SK-N-SH (cell line): ENCODE results near the gene KCNAB1. TPM values are rescaled to one million over a fixed set of nuclear protein-coding genes. Genes with fewer than 3 reads are reported as not detected.

Experiments
- CTCF ChIA-PET: fragments of 300-600, 350-600 bp; formaldehyde crosslinking; extraction: SDS; loops from one replicate; lab custom pipeline; 2021; lab: Yijun Ruan, JAX
- POLR2A ChIA-PET: fragments of 350-600 bp; sonication (Branson Sonifier 250); formaldehyde crosslinking; extraction: SDS; loops from one replicate; lab custom pipeline; 2020; ENCODE audit warnings: antibody characterized with exemption, inconsistent platforms; lab: Yijun Ruan, JAX
- DNase-seq: peaks from one replicate; pipeline ENCODE4 v3.0.0; 2012
- H2AFZ ChIP-seq: fragments of 200-600 bp; sonication (generic); 2 replicates; pipeline ENCODE4 v1.8.1; 2016; ENCODE audit warnings: antibody characterized with exemption, mild to moderate bottlenecking, low read depth
- H3F3A ChIP-seq: fragments of 200-600 bp; sonication (generic); replicated peaks from 2 replicates; pipeline ENCODE3; 2016; ENCODE audit warnings: antibody characterized with exemption, mild to moderate bottlenecking; ENCODE audit not compliant: insufficient read depth
- H3K27ac ChIP-seq, 2 experiments: fragments of 200-500 bp in 1 of 2; fragments of 200-600 bp in 1 of 2; sonication (Bioruptor generic) in 1 of 2; sonication (generic), shearing (Covaris generic) in 1 of 2; 2 replicates each; pipeline versions ENCODE4 v1.5.1 to v1.6.1; 2014 to 2016; ENCODE audit warnings: low read depth in 2 of 2, inconsistent platforms in 1 of 2, low read length in 1 of 2, mild to moderate bottlenecking in 1 of 2, mixed read lengths in 1 of 2
- H3K27me3 ChIP-seq: fragments of 200-600 bp; sonication (generic), shearing (Covaris generic); 2 replicates; pipeline ENCODE4 v1.6.1; 2016; ENCODE audit warnings: mixed run types; ENCODE audit not compliant: insufficient read depth
- H3K36me3 ChIP-seq, 2 experiments: fragments of 200-500 bp in 1 of 2; fragments of 200-600 bp in 1 of 2; sonication (Bioruptor generic) in 1 of 2; sonication (generic) in 1 of 2; replicated peaks in 1 of 2; 2 replicates each; pipeline versions ENCODE3 to v1.5.1; 2014 to 2016; ENCODE audit warnings: low read length in 1 of 2, mild to moderate bottlenecking in 1 of 2; ENCODE audit not compliant: insufficient read depth in 2 of 2, control insufficient read depth in 1 of 2
- H3K4me1 ChIP-seq, 2 experiments: fragments of 200-500 bp in 1 of 2; fragments of 200-600 bp in 1 of 2; sonication (Bioruptor generic) in 1 of 2; sonication (generic), shearing (Covaris generic) in 1 of 2; 2 replicates each; pipeline versions ENCODE4 v1.5.1 to v1.6.1; 2014 to 2016; ENCODE audit warnings: low read depth in 1 of 2, low read length in 1 of 2, mixed run types in 1 of 2; ENCODE audit not compliant: insufficient read depth in 2 of 2, control insufficient read depth in 1 of 2
- H3K4me2 ChIP-seq: fragments of 200-600 bp; sonication (generic), shearing (Covaris generic); 2 replicates; pipeline ENCODE4 v1.6.1; 2017; ENCODE audit warnings: mixed run types
- H3K4me3 ChIP-seq, 2 experiments: fragments of 200-500 bp in 1 of 2; fragments of 200-600 bp in 1 of 2; sonication (Bioruptor generic) in 1 of 2; sonication (generic), shearing (Covaris generic) in 1 of 2; 2 replicates each; pipeline versions ENCODE4 v1.5.1 to v1.8.1; 2014 to 2016; ENCODE audit warnings: low read depth in 2 of 2, inconsistent platforms in 1 of 2, low read length in 1 of 2, mild to moderate bottlenecking in 1 of 2, mixed read lengths in 1 of 2, moderate library complexity in 1 of 2
- H3K79me2 ChIP-seq: fragments of 200-600 bp; sonication (generic); 2 replicates; pipeline ENCODE4 v1.8.1; 2017; ENCODE audit warnings: mild to moderate bottlenecking; ENCODE audit not compliant: insufficient read depth
- H3K9ac ChIP-seq: fragments of 200-600 bp; sonication (generic); 2 replicates; pipeline ENCODE4 v1.6.1; 2017; ENCODE audit warnings: mixed run types
- H3K9me2 ChIP-seq: fragments of 200-600 bp; sonication (generic); 2 replicates; pipeline ENCODE4 v1.6.1; 2017; ENCODE audit warnings: mixed run types
- H3K9me3 ChIP-seq: fragments of 200-600 bp; sonication (generic); 2 replicates; pipeline ENCODE4 v1.6.1; 2017; ENCODE audit warnings: mixed run types, mild to moderate bottlenecking, moderate library complexity
- H4K20me1 ChIP-seq: fragments of 200-600 bp; sonication (generic); 2 replicates; pipeline ENCODE4 v1.6.1; 2017; ENCODE audit warnings: mild to moderate bottlenecking, mixed run types; ENCODE audit not compliant: insufficient read depth
- CHD2 ChIP-seq: fragments of 150-350 bp; IDR thresholded peaks from 2 replicates; pipeline ENCODE4 v1.6.1; 2018; ENCODE audit warnings: low read length; ENCODE audit not compliant: partially characterized antibody
- IRF3 ChIP-seq: fragments of 150-350 bp; IDR thresholded peaks from 2 replicates; pipeline ENCODE4 v1.6.1; 2016; ENCODE audit warnings: mild to moderate bottlenecking, low read depth, low read length
- MXI1 ChIP-seq: IDR thresholded peaks from 2 replicates; pipeline ENCODE4 v1.6.1; 2012; ENCODE audit warnings: mild to moderate bottlenecking, low read depth, low read length, improper control_type of control experiment
- RAD21 ChIP-seq: IDR thresholded peaks from 2 replicates; pipeline ENCODE4 v1.6.1; 2012; ENCODE audit warnings: mild to moderate bottlenecking, low read length
- RFX5 ChIP-seq: IDR thresholded peaks from 2 replicates; pipeline ENCODE4 v1.6.1; 2012; ENCODE audit warnings: mild to moderate bottlenecking, improper control_type of control experiment, low read length
- SMC3 ChIP-seq: IDR thresholded peaks from 2 replicates; pipeline ENCODE4 v1.6.1; 2012; ENCODE audit warnings: low read depth, low read length, improper control_type of control experiment
- TEAD4 ChIP-seq: IDR thresholded peaks from 2 replicates; pipeline ENCODE4 v1.4.0; 2012; ENCODE audit warnings: mild to moderate bottlenecking, borderline replicate concordance; ENCODE audit not compliant: insufficient read depth
- YY1 ChIP-seq: IDR thresholded peaks from 2 replicates; pipeline ENCODE4 v1.4.0; 2012; ENCODE audit warnings: low read depth, mild to moderate bottlenecking
- WGBS: methylation state at CpG from one replicate; pipeline ENCODE4 v1.1.6; 2017; ENCODE audit warnings: low lambda C conversion rate; 5-methylcytosine and 5-hydroxymethylcytosine counted together
- polyA plus RNA-seq, 3 experiments: library from polyadenylated mRNA; depleted of rRNA; stranded (reverse); fragments of >200 nt; gene quantifications; 2 replicates each; pipeline ENCODE4 v1.2.3, GENCODE V29; 2012
- TF ChIP-seq, protein P1 (sequence below): fragments of 200-600 bp; sonication (generic); IDR thresholded peaks from 2 replicates; pipeline ENCODE4 v1.6.1; 2017; ENCODE audit warnings: antibody characterized with exemption, mild to moderate bottlenecking, moderate library complexity

KCNAB1 gene
- polyA plus RNA-seq, 1 of the 3 experiments (the other 2 are of a cell fraction), result 82.1 TPM

DNA sequence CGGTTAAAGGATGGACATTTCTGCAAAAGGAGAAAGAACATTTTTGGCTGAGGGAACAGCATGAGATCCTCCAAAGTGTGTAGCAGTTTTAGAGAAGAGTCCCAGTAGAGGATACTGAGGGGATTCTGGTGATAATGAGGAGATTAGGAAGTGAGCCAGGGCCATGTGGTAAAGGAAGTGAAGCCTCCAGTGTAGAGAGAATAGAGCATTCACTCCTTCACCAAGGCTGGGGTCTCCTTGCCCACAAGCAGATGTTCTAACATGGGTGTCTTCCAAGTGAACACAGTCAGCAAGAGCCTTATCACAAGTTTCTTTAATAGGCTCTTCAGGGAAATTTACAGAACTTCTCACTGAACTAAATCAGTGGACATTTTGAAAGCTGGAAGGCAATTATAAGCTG is 260.9 kb downstream of the KCNAB1 start:
- Histone ChIP-seq H3K9me2 (no peaks in the 10 kb centered on the region), H3K4me2 (no peak overlapping the region), H3F3A (peaks cover 14% of the 10 kb centered on the region), H3K36me3 (peaks cover 2 to 17% of the 10 kb centered on the region in 2 experiments), H3K79me2 (peaks cover 88% of the 10 kb centered on the region), H3K9me3 (no peaks in the 10 kb centered on the region), H3K9ac (no peak overlapping the region), H3K27me3 (no peaks in the 10 kb centered on the region), H3K4me1 (peaks cover 25 to 26% of the 10 kb centered on the region in 2 experiments; a peak in 3 of 4 replicates), H2AFZ (no peak overlapping the region), H4K20me1 (no peaks in the 10 kb centered on the region), H3K27ac (no peak overlapping the region), H3K4me3 (no peak overlapping the region)
- ChIA-PET CTCF (interaction anchor here (1.1 to 4.3 kb wide), 4 partner anchors 8 to 230 kb away, joined by 3 to 24 read pairs (median 14); no protein-coding TSS in a partner anchor), POLR2A (no interaction called here)
- 48% methylated on average over 1 of the region's 1 CpG for WGBS
- DNase-seq, result no peak
- no peak for TF ChIP-seq IRF3
- TF ChIP-seq RFX5, result no peak
- TF ChIP-seq TEAD4, result no peak
- no peak for TF ChIP-seq MXI1
- TF ChIP-seq CHD2, result no peak

- peaks cover 87% of the 10 kb centered on the region for H3K79me2 ChIP-seq
- H3K27me3 ChIP-seq, result no peaks in the 10 kb centered on the region
- DNase-seq, result no peak
- no peaks in the 10 kb centered on the region for H3K9me3 ChIP-seq
- POLR2A ChIA-PET, result no interaction called here
- CTCF ChIA-PET, result interaction anchor here (0.5 to 4.3 kb wide), 12 partner anchors 9 to 753 kb away, joined by 3 to 24 read pairs (median 3); no protein-coding TSS in a partner anchor
- H3K9me2 ChIP-seq, result no peaks in the 10 kb centered on the region
- peak overlapping the region; percentile 48 to 87; a peak in 3 of 4 replicates for H3K27ac ChIP-seq
- H4K20me1 ChIP-seq, result no peaks in the 10 kb centered on the region
- H3K4me2 ChIP-seq, result no peak overlapping the region
- TF ChIP-seq, protein P1, sequence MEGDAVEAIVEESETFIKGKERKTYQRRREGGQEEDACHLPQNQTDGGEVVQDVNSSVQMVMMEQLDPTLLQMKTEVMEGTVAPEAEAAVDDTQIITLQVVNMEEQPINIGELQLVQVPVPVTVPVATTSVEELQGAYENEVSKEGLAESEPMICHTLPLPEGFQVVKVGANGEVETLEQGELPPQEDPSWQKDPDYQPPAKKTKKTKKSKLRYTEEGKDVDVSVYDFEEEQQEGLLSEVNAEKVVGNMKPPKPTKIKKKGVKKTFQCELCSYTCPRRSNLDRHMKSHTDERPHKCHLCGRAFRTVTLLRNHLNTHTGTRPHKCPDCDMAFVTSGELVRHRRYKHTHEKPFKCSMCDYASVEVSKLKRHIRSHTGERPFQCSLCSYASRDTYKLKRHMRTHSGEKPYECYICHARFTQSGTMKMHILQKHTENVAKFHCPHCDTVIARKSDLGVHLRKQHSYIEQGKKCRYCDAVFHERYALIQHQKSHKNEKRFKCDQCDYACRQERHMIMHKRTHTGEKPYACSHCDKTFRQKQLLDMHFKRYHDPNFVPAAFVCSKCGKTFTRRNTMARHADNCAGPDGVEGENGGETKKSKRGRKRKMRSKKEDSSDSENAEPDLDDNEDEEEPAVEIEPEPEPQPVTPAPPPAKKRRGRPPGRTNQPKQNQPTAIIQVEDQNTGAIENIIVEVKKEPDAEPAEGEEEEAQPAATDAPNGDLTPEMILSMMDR, result peak; percentile 58
- TF ChIP-seq RAD21, result peak; percentile 40
- 0 out of 2 replicates have a peak, but pooled peaks have one; percentile 1 for TF ChIP-seq SMC3
- TF ChIP-seq YY1, result no peak
- peaks cover 2 to 20% of the 10 kb centered on the region in 2 experiments for H3K36me3 ChIP-seq
- WGBS, result 82% methylated on average over 9 of the region's 9 CpGs
- H2AFZ ChIP-seq, result no peak overlapping the region
- peaks cover 25 to 29% of the 10 kb centered on the region in 2 experiments; a peak in 3 of 4 replicates for H3K4me1 ChIP-seq
- no peak overlapping the region for H3K9ac ChIP-seq
- peaks cover 16% of the 10 kb centered on the region for H3F3A ChIP-seq
- H3K4me3 ChIP-seq, result no peak overlapping the region
Measured at GRCh38 chr3:156382458-156383346, 262.3 kb downstream of the KCNAB1 start.
